Ishikawa (cell line): ENCODE measurements around the gene ZCCHC24.

Experiments used
- CEBPB ChIP-seq: IDR thresholded peaks from 2 replicates; pipeline ENCODE4 v1.6.1; 2012
- CREB1 ChIP-seq: IDR thresholded peaks from 2 replicates; pipeline ENCODE4 v1.6.1; 2012; ENCODE audit warnings: low read depth
- EGR1 ChIP-seq: IDR thresholded peaks from 2 replicates; pipeline ENCODE4 v1.6.1; 2012
- EP300 ChIP-seq: IDR thresholded peaks from 2 replicates; pipeline ENCODE4 v1.6.1; 2012; ENCODE audit warnings: borderline replicate concordance
- FOXM1 ChIP-seq: IDR thresholded peaks from 2 replicates; pipeline ENCODE4 v1.6.1; 2012; ENCODE audit warnings: low read depth, borderline replicate concordance
- MAX ChIP-seq: IDR thresholded peaks from 2 replicates; pipeline ENCODE4 v1.6.1; 2012
- RAD21 ChIP-seq: IDR thresholded peaks from 2 replicates; pipeline ENCODE4 v1.6.1; 2012; ENCODE audit warnings: low read depth
- REST ChIP-seq: IDR thresholded peaks from 2 replicates; pipeline ENCODE4 v1.6.1; 2012; ENCODE audit warnings: low read depth, mild to moderate bottlenecking
- TCF12 ChIP-seq: IDR thresholded peaks from 2 replicates; pipeline ENCODE4 v1.6.1; 2012; ENCODE audit warnings: low read depth
- YY1 ChIP-seq: IDR thresholded peaks from 2 replicates; pipeline ENCODE4 v1.6.1; 2012; ENCODE audit warnings: low read depth
- ZBTB7A ChIP-seq: IDR thresholded peaks from 2 replicates; pipeline ENCODE4 v1.6.1; 2012; ENCODE audit warnings: low read depth

GRCh38 chr10:79367426-79368189 lies 77.8 kb downstream of the ZCCHC24 start:
- TF ChIP-seq EGR1 (no peak), YY1 (no peak), ZBTB7A (no peak), EP300 (no peak), RAD21 (no peak), CREB1 (no peak), TCF12 (no peak), MAX (no peak), REST (no peak), CEBPB (no peak), FOXM1 (no peak)
